ENCODE data around the gene RCBTB2. TPM values are rescaled to one million over a fixed set of nuclear protein-coding genes. Genes with fewer than 3 reads are reported as not detected.

RCBTB2 gene
- total RNA-seq: 25.8 and 26.0 TPM in 2 replicates

GRCh38 chr13:48532506-48533499, at the start of gene RCBTB2:
RCBTB2 (minus strand) TSS chr13:48533080; CDS start chr13:48521939, 11,141 bp downstream.

Other genes starting within 250 kb of the RCBTB2 start
- 34.8 and 37.4 TPM in 2 replicates for gene RB1, start 229.3 kb downstream of the RCBTB2 start, total RNA-seq
- 29.7 and 33.6 TPM in 2 replicates for gene LPAR6, start 120.0 kb downstream of the RCBTB2 start, total RNA-seq
- gene CYSLTR2, start 120.8 kb upstream of the RCBTB2 start, total RNA-seq: not detected in 2 replicates